Parathyroid adenoma (tissue), 2 donors: Measurements from ENCODE around the gene SHQ1.

Source experiments
- H2AFZ ChIP-seq: fragments of 300-600 bp; sonication (generic); one replicate; pipeline ENCODE4 v1.7.0; 2017; ENCODE audit warnings: antibody characterized with exemption, mild to moderate bottlenecking
- H3K27ac ChIP-seq: fragments of 300-600 bp; sonication (generic); one replicate; pipeline ENCODE4 v1.7.0; 2017
- H3K27me3 ChIP-seq: fragments of 300-600 bp; sonication (generic); one replicate; pipeline ENCODE4 v1.7.0; 2017; ENCODE audit warnings: low read length; ENCODE audit not compliant: control insufficient read depth, insufficient read depth
- H3K36me3 ChIP-seq: fragments of 300-600 bp; sonication (generic); one replicate; pipeline ENCODE4 v1.7.0; 2017; ENCODE audit warnings: low read length; ENCODE audit not compliant: control insufficient read depth, insufficient read depth
- H3K4me1 ChIP-seq: fragments of 300-600 bp; sonication (generic); one replicate; pipeline ENCODE4 v1.7.0; 2017; ENCODE audit warnings: control low read depth
- H3K4me2 ChIP-seq: fragments of 300-600 bp; sonication (generic); one replicate; pipeline ENCODE4 v1.7.0; 2017; ENCODE audit warnings: low read length
- H3K4me3 ChIP-seq: fragments of 300-600 bp; sonication (generic); one replicate; pipeline ENCODE4 v1.7.0; 2017; ENCODE audit warnings: low read depth, low read length
- H3K79me2 ChIP-seq: fragments of 300-600 bp; sonication (generic); one replicate; pipeline ENCODE4 v1.7.0; 2017; ENCODE audit warnings: control low read depth
- H3K9ac ChIP-seq: fragments of 300-600 bp; sonication (generic); one replicate; pipeline ENCODE4 v1.7.0; 2017; ENCODE audit warnings: mild to moderate bottlenecking
- H3K9me3 ChIP-seq: fragments of 300-600 bp; sonication (generic); one replicate; pipeline ENCODE4 v1.7.0; 2017; ENCODE audit warnings: low read length; ENCODE audit not compliant: control insufficient read depth
- TF ChIP-seq, protein P1 (sequence below): fragments of 300-600 bp; sonication (generic); IDR thresholded peaks from one replicate; pipeline ENCODE4 v1.7.0; 2017; ENCODE audit warnings: antibody characterized with exemption, mild to moderate bottlenecking
- donor health status: primary hyperparathyroidism.

SHQ1 gene

DNA sequence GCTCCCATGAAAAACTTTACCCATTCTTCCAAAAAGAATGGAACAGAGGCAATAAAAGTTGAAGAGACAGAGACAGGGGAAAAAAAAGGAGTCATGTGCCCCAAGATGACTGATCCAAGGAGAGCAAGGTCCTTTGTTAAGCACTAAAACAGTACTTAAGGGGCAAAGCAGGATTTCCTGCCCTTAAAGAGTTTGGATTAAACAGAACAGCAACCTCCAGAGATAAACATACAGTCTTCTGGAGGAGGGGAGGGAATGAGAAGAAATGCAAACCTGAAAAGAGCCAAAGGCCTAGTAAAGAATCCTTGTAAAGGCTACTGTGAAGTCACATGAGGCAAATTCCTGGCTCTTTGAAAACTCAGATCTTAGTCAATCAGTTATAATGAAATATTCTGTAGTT is 38.2 kb downstream of the SHQ1 start:
- H3K4me2 ChIP-seq = no peak overlapping the region
- no peaks in the 10 kb centered on the region for H3K4me1 ChIP-seq
- H3K9me3 ChIP-seq = no peaks in the 10 kb centered on the region
- no peak overlapping the region for H3K9ac ChIP-seq
- H3K27ac ChIP-seq = no peak overlapping the region
- no peak overlapping the region for H3K4me3 ChIP-seq
- TF ChIP-seq, protein P1, sequence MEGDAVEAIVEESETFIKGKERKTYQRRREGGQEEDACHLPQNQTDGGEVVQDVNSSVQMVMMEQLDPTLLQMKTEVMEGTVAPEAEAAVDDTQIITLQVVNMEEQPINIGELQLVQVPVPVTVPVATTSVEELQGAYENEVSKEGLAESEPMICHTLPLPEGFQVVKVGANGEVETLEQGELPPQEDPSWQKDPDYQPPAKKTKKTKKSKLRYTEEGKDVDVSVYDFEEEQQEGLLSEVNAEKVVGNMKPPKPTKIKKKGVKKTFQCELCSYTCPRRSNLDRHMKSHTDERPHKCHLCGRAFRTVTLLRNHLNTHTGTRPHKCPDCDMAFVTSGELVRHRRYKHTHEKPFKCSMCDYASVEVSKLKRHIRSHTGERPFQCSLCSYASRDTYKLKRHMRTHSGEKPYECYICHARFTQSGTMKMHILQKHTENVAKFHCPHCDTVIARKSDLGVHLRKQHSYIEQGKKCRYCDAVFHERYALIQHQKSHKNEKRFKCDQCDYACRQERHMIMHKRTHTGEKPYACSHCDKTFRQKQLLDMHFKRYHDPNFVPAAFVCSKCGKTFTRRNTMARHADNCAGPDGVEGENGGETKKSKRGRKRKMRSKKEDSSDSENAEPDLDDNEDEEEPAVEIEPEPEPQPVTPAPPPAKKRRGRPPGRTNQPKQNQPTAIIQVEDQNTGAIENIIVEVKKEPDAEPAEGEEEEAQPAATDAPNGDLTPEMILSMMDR = no peak
- H3K79me2 ChIP-seq = no peaks in the 10 kb centered on the region
- no peaks in the 10 kb centered on the region for H3K36me3 ChIP-seq
- no peaks in the 10 kb centered on the region for H3K27me3 ChIP-seq
- H2AFZ ChIP-seq = no peak overlapping the region

DNA sequence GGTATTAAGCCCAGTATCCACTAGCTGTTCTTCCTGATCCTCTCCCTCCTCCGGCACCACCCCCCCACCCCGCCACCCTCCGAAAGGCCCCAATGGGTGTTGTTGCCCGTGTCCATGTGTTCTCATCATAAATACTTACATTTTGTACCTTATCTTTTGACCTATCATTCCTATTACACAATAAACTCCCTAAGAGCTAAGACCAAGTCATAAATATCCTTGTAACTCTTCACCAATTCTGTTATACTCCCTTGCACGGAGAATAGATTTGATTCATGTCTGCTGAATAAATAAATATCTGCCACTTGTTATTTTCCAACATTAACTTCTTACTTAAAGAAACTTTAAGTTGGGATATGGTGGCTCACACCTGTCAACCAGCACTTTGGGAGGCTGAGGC is 43.9 kb downstream of the SHQ1 start:
- Histone ChIP-seq H3K4me2 (no peak overlapping the region), H3K9ac (no peak overlapping the region), H2AFZ (no peak overlapping the region), H3K79me2 (no peaks in the 10 kb centered on the region), H3K36me3 (no peaks in the 10 kb centered on the region), H3K9me3 (no peaks in the 10 kb centered on the region), H3K27ac (no peak overlapping the region), H3K27me3 (no peaks in the 10 kb centered on the region), H3K4me1 (no peaks in the 10 kb centered on the region), H3K4me3 (no peak overlapping the region)
- TF ChIP-seq, protein P1 = no peak

DNA sequence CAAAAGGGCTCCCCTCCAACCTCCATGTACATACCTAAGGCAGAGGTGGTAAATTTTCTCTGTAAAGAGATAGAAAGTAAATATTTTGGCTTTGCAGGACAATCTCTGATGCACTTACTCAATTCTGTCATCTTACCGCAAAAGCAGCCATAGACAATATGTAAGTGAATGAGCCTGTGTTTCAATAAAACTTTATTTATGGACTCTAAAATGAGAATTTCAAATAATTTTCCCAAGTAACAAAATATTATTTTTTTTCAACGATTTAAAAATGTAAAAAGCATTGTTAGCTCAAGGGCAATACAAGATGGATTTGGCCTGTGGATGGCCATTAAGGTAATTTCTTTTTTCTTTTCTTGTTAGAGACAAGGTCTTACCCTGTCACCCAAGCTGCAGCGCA is 44.7 kb downstream of the SHQ1 start:
- no peak overlapping the region for H3K4me2 ChIP-seq
- no peak overlapping the region for H3K27ac ChIP-seq
- H3K9me3 ChIP-seq = no peaks in the 10 kb centered on the region
- H2AFZ ChIP-seq = no peak overlapping the region
- H3K79me2 ChIP-seq = no peaks in the 10 kb centered on the region
- H3K4me3 ChIP-seq = no peak overlapping the region
- TF ChIP-seq, protein P1 = no peak
- H3K36me3 ChIP-seq = no peaks in the 10 kb centered on the region
- H3K27me3 ChIP-seq = no peaks in the 10 kb centered on the region
- no peak overlapping the region for H3K9ac ChIP-seq
- H3K4me1 ChIP-seq = no peaks in the 10 kb centered on the region

DNA sequence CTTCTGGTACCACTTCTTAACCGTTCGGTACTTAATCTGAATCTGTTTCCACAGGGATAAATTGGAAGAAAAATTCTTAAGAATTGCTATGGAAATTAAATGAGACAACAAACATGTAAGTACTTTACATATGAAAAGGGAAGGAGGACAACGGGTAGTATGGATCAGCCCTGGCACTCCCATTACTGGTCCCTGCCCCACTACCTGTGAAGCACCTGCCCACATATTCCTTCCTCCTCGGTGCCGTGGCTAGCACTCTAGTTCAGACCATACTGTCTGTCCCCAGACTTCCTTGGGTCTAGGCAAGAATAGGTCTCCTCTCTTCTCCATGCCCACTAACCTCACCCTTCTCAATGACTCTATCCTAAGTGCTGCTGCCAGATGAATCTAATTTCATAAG is 46.2 kb downstream of the SHQ1 start:
- TF ChIP-seq, protein P1 = no peak
- H3K27ac ChIP-seq = no peak overlapping the region
- H3K4me3 ChIP-seq = no peak overlapping the region
- H3K79me2 ChIP-seq = no peaks in the 10 kb centered on the region
- H2AFZ ChIP-seq = no peak overlapping the region
- no peaks in the 10 kb centered on the region for H3K4me1 ChIP-seq
- H3K27me3 ChIP-seq = no peaks in the 10 kb centered on the region
- no peaks in the 10 kb centered on the region for H3K9me3 ChIP-seq
- no peaks in the 10 kb centered on the region for H3K36me3 ChIP-seq
- H3K9ac ChIP-seq = no peak overlapping the region
- H3K4me2 ChIP-seq = no peak overlapping the region

DNA sequence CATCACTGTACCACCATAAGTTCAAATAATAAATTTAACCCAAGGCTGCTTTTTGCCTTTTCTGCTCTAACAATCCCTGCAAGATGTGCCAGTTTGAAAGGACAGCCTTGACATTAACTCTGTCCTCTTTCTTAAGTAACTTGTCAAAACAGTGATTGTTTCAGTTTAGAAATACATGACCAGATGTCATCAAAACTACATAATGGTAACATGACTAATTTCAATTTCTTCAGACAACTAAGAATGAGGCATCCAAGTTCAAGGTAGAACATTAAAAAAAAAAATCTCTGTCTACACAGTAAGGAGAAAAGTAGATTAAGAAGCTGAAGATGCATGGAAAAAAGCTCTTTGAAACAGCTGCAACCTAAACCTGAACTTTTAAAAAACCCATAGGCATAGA is 47.4 kb downstream of the SHQ1 start:
- Histone ChIP-seq H3K4me2 (no peak overlapping the region), H3K9ac (no peak overlapping the region), H2AFZ (no peak overlapping the region), H3K36me3 (no peaks in the 10 kb centered on the region), H3K79me2 (no peaks in the 10 kb centered on the region), H3K9me3 (no peaks in the 10 kb centered on the region), H3K4me3 (no peak overlapping the region), H3K27ac (no peak overlapping the region), H3K27me3 (no peaks in the 10 kb centered on the region), H3K4me1 (no peaks in the 10 kb centered on the region)
- TF ChIP-seq, protein P1 = no peak
